ENCODE measurements around the gene NFYA. TPM values are rescaled to one million over a fixed set of nuclear protein-coding genes. Genes with fewer than 3 reads are reported as not detected.

Gene NFYA
- total and polyA plus RNA-seq, 9 of the 15 experiments (the other 6 are each of a cell fraction or from before 2014, with no cell fraction given) = 7.3 to 37.1 (median 21.8) TPM

GRCh38 chr6:41071923-41072835 is 595 bp upstream of the NFYA start, which contains the start of gene OARD1 (continued):
- TF ChIP-seq, protein P1, sequence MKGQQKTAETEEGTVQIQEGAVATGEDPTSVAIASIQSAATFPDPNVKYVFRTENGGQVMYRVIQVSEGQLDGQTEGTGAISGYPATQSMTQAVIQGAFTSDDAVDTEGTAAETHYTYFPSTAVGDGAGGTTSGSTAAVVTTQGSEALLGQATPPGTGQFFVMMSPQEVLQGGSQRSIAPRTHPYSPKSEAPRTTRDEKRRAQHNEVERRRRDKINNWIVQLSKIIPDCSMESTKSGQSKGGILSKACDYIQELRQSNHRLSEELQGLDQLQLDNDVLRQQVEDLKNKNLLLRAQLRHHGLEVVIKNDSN (CRISPR knock-in tag; IDR thresholded peaks at IDR 0.05) = no peak
- peak; percentile 79; the same call in 1 of the 2 replicates for TF ChIP-seq ZBTB7A (IDR thresholded peaks at IDR 0.05; ENCODE audit: borderline replicate concordance, control insufficient read depth, low read depth, low read length)
- TF ChIP-seq MLX (CRISPR knock-in tag; conservative IDR thresholded peaks at IDR 0.05) = 0 out of 4 replicates have a peak, but pooled peaks of 1 of the 2 experiments have one; percentile 5
- TF ChIP-seq TBL1XR1 (IDR thresholded peaks at IDR 0.05; ENCODE audit: low read length in 2 of 2) = no peak
- 0 out of 2 replicates have a peak, but pooled peaks have one; percentile 27 for TF ChIP-seq SOX6 (IDR thresholded peaks at IDR 0.05)
- peak; percentile 75 for TF ChIP-seq TFAP4 (CRISPR knock-in tag; IDR thresholded peaks at IDR 0.05; ENCODE audit: borderline replicate concordance)
- TF ChIP-seq, protein P2, sequence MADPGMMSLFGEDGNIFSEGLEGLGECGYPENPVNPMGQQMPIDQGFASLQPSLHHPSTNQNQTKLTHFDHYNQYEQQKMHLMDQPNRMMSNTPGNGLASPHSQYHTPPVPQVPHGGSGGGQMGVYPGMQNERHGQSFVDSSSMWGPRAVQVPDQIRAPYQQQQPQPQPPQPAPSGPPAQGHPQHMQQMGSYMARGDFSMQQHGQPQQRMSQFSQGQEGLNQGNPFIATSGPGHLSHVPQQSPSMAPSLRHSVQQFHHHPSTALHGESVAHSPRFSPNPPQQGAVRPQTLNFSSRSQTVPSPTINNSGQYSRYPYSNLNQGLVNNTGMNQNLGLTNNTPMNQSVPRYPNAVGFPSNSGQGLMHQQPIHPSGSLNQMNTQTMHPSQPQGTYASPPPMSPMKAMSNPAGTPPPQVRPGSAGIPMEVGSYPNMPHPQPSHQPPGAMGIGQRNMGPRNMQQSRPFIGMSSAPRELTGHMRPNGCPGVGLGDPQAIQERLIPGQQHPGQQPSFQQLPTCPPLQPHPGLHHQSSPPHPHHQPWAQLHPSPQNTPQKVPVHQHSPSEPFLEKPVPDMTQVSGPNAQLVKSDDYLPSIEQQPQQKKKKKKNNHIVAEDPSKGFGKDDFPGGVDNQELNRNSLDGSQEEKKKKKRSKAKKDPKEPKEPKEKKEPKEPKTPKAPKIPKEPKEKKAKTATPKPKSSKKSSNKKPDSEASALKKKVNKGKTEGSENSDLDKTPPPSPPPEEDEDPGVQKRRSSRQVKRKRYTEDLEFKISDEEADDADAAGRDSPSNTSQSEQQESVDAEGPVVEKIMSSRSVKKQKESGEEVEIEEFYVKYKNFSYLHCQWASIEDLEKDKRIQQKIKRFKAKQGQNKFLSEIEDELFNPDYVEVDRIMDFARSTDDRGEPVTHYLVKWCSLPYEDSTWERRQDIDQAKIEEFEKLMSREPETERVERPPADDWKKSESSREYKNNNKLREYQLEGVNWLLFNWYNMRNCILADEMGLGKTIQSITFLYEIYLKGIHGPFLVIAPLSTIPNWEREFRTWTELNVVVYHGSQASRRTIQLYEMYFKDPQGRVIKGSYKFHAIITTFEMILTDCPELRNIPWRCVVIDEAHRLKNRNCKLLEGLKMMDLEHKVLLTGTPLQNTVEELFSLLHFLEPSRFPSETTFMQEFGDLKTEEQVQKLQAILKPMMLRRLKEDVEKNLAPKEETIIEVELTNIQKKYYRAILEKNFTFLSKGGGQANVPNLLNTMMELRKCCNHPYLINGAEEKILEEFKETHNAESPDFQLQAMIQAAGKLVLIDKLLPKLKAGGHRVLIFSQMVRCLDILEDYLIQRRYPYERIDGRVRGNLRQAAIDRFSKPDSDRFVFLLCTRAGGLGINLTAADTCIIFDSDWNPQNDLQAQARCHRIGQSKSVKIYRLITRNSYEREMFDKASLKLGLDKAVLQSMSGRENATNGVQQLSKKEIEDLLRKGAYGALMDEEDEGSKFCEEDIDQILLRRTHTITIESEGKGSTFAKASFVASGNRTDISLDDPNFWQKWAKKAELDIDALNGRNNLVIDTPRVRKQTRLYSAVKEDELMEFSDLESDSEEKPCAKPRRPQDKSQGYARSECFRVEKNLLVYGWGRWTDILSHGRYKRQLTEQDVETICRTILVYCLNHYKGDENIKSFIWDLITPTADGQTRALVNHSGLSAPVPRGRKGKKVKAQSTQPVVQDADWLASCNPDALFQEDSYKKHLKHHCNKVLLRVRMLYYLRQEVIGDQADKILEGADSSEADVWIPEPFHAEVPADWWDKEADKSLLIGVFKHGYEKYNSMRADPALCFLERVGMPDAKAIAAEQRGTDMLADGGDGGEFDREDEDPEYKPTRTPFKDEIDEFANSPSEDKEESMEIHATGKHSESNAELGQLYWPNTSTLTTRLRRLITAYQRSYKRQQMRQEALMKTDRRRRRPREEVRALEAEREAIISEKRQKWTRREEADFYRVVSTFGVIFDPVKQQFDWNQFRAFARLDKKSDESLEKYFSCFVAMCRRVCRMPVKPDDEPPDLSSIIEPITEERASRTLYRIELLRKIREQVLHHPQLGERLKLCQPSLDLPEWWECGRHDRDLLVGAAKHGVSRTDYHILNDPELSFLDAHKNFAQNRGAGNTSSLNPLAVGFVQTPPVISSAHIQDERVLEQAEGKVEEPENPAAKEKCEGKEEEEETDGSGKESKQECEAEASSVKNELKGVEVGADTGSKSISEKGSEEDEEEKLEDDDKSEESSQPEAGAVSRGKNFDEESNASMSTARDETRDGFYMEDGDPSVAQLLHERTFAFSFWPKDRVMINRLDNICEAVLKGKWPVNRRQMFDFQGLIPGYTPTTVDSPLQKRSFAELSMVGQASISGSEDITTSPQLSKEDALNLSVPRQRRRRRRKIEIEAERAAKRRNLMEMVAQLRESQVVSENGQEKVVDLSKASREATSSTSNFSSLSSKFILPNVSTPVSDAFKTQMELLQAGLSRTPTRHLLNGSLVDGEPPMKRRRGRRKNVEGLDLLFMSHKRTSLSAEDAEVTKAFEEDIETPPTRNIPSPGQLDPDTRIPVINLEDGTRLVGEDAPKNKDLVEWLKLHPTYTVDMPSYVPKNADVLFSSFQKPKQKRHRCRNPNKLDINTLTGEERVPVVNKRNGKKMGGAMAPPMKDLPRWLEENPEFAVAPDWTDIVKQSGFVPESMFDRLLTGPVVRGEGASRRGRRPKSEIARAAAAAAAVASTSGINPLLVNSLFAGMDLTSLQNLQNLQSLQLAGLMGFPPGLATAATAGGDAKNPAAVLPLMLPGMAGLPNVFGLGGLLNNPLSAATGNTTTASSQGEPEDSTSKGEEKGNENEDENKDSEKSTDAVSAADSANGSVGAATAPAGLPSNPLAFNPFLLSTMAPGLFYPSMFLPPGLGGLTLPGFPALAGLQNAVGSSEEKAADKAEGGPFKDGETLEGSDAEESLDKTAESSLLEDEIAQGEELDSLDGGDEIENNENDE (IDR thresholded peaks at IDR 0.05; ENCODE audit: low read depth, low read length) = no peak
- no peak for TF ChIP-seq MAFG (tag; conservative IDR thresholded peaks at IDR 0.05)
- TF ChIP-seq ZNF639 (CRISPR knock-in tag; conservative IDR thresholded peaks at IDR 0.05 in 1 of 2, IDR thresholded peaks at IDR 0.05 in 1 of 2) = peak in 1 of 2 experiments; percentile 99; a peak in 2 of 4 replicates

Data from K562 (cell line).